ENCODE results near the gene CCL5. TPM values are rescaled to one million over a fixed set of nuclear protein-coding genes. Genes with fewer than 3 reads are reported as not detected.

The CCL5 gene
- polyA plus RNA-seq, 1 of the 3 experiments (the other 2 are of a cell fraction) = 0.23 TPM

DNA sequence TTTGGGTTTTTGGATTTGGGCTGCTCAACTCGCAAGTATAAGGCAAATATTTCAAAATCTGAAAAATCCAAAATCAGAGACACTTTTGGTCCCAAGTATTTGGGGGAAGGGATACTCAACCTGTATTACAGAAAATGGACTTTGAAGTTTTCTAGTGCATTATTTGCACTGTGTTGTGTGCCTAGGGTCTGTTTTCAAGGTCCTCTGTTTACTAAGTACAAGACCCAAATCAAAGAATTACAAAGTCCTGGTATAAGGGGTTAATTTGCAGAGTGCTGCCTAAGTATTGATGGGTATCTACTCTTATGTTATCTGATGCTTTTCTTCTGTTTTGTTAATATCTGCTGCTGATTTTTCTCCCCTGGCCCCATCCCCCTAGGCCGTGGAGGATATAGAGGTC is 36.5 kb downstream of the CCL5 start (continued):
- no peak for TF ChIP-seq RCOR1 (IDR thresholded peaks at IDR 0.05; ENCODE audit: low read length)
- TF ChIP-seq FOXJ3 (CRISPR knock-in tag; IDR thresholded peaks at IDR 0.05) = no peak
- no peak for TF ChIP-seq EP300 (IDR thresholded peaks at IDR 0.05; ENCODE audit: borderline replicate concordance in 1 of 2, low read depth in 1 of 2, low read length in 1 of 2)
- TF ChIP-seq ELF1 (IDR thresholded peaks at IDR 0.05) = no peak
- TF ChIP-seq, protein P1, sequence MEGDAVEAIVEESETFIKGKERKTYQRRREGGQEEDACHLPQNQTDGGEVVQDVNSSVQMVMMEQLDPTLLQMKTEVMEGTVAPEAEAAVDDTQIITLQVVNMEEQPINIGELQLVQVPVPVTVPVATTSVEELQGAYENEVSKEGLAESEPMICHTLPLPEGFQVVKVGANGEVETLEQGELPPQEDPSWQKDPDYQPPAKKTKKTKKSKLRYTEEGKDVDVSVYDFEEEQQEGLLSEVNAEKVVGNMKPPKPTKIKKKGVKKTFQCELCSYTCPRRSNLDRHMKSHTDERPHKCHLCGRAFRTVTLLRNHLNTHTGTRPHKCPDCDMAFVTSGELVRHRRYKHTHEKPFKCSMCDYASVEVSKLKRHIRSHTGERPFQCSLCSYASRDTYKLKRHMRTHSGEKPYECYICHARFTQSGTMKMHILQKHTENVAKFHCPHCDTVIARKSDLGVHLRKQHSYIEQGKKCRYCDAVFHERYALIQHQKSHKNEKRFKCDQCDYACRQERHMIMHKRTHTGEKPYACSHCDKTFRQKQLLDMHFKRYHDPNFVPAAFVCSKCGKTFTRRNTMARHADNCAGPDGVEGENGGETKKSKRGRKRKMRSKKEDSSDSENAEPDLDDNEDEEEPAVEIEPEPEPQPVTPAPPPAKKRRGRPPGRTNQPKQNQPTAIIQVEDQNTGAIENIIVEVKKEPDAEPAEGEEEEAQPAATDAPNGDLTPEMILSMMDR (IDR thresholded peaks at IDR 0.05) = no peak
- no peak for TF ChIP-seq NFIC (IDR thresholded peaks at IDR 0.05; ENCODE audit: borderline replicate concordance)
- no peak for TF ChIP-seq SIN3A (IDR thresholded peaks at IDR 0.05; ENCODE audit: borderline replicate concordance, low read depth, low read length)
- TF ChIP-seq CHD2 (IDR thresholded peaks at IDR 0.05; ENCODE audit: low read length, partially characterized antibody) = no peak
- no peak for TF ChIP-seq GABPA (IDR thresholded peaks at IDR 0.05; ENCODE audit: low read depth)

DNA sequence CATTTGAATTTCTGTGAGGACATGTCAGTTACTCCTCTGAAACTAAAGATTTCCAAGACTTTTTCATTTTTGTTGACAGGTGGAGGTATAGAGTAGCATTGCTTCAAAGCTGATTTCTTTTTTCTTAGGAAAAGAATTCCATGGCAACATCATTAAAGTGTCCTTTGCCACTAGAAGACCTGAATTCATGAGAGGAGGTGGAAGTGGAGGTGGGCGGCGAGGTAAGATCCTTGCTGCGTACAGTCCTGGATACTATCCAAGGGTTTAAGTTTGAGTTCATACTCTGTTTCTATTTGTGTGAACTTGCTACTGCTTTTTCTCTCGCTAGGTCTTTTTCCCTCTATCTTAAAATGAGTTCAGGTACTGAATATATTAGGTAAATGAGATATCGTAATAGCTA is 37.9 kb downstream of the CCL5 start:
- peaks cover 25% of the 10 kb centered on the region for H3F3A ChIP-seq (replicated peaks; ENCODE audit: insufficient read depth)
- H3K79me2 ChIP-seq (ENCODE audit: insufficient read depth) = no peaks in the 10 kb centered on the region
- H3K4me2 ChIP-seq = no peak overlapping the region
- no peak overlapping the region for H3K27ac ChIP-seq (ENCODE audit: low read depth in 2 of 2, low read length in 1 of 2)
- 94% methylated on average over 5 of the region's 5 CpGs for WGBS (ENCODE audit: low lambda C conversion rate)
- no peak for DNase-seq
- peaks cover 63 to 78% of the 10 kb centered on the region in 2 experiments for H3K36me3 ChIP-seq (replicated peaks in 1 of 2; ENCODE audit: control insufficient read depth in 1 of 2, insufficient read depth in 2 of 2, low read length in 1 of 2)
- no peaks in the 10 kb centered on the region for H3K9me2 ChIP-seq
- no peaks in the 10 kb centered on the region for H3K27me3 ChIP-seq (ENCODE audit: insufficient read depth)
- CTCF ChIA-PET = interaction anchor here (1.1 to 1.4 kb wide), 3 partner anchors 22 to 79 kb away, joined by 3 to 6 read pairs (median 4); partner anchors contain the start of gene TAF15
- no peak overlapping the region for H3K4me3 ChIP-seq (ENCODE audit: low read depth in 2 of 2, low read length in 1 of 2)
- POLR2A ChIA-PET = interaction anchor here (1.3 kb wide), 1 partner anchor 33 kb away, joined by 5 read pairs; the partner anchor contains the start of gene TAF15
- no peak overlapping the region for H3K9ac ChIP-seq
- H3K9me3 ChIP-seq = no peaks in the 10 kb centered on the region
- no peaks in the 10 kb centered on the region; the same call in none of the 2 replicates for H4K20me1 ChIP-seq (ENCODE audit: insufficient read depth)
- no peaks in the 10 kb centered on the region for H3K4me1 ChIP-seq (ENCODE audit: control insufficient read depth in 1 of 2, insufficient read depth in 2 of 2, low read depth in 1 of 2, low read length in 1 of 2)
- H2AFZ ChIP-seq (ENCODE audit: low read depth) = no peak overlapping the region
- TF ChIP-seq TCF12 (IDR thresholded peaks at IDR 0.05) (no peak), ELF1 (IDR thresholded peaks at IDR 0.05) (no peak), GABPA (IDR thresholded peaks at IDR 0.05; ENCODE audit: low read depth) (no peak), FOSL2 (IDR thresholded peaks at IDR 0.05; ENCODE audit: borderline replicate concordance, low read depth) (no peak), FOXJ3 (CRISPR knock-in tag; IDR thresholded peaks at IDR 0.05) (no peak), TAF1 (IDR thresholded peaks at IDR 0.05; ENCODE audit: borderline replicate concordance, low read depth, low read length) (no peak), POLR2AphosphoS5 (IDR thresholded peaks at IDR 0.05; ENCODE audit: low read depth, low read length) (no peak), MXI1 (IDR thresholded peaks at IDR 0.05; ENCODE audit: low read depth, low read length) (no peak), SIN3A (IDR thresholded peaks at IDR 0.05; ENCODE audit: borderline replicate concordance, low read depth, low read length) (no peak), YY1 (IDR thresholded peaks at IDR 0.05; ENCODE audit: low read depth) (no peak), FOXM1 (IDR thresholded peaks at IDR 0.05; ENCODE audit: low read depth) (no peak)
- TF ChIP-seq, protein P2, sequence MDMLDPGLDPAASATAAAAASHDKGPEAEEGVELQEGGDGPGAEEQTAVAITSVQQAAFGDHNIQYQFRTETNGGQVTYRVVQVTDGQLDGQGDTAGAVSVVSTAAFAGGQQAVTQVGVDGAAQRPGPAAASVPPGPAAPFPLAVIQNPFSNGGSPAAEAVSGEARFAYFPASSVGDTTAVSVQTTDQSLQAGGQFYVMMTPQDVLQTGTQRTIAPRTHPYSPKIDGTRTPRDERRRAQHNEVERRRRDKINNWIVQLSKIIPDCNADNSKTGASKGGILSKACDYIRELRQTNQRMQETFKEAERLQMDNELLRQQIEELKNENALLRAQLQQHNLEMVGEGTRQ (IDR thresholded peaks at IDR 0.05; ENCODE audit: borderline replicate concordance, low read depth, low read length) = no peak
- TF ChIP-seq, protein P3, sequence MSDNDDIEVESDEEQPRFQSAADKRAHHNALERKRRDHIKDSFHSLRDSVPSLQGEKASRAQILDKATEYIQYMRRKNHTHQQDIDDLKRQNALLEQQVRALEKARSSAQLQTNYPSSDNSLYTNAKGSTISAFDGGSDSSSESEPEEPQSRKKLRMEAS (IDR thresholded peaks at IDR 0.05; ENCODE audit: low read depth) = no peak
- TF ChIP-seq, protein P4, sequence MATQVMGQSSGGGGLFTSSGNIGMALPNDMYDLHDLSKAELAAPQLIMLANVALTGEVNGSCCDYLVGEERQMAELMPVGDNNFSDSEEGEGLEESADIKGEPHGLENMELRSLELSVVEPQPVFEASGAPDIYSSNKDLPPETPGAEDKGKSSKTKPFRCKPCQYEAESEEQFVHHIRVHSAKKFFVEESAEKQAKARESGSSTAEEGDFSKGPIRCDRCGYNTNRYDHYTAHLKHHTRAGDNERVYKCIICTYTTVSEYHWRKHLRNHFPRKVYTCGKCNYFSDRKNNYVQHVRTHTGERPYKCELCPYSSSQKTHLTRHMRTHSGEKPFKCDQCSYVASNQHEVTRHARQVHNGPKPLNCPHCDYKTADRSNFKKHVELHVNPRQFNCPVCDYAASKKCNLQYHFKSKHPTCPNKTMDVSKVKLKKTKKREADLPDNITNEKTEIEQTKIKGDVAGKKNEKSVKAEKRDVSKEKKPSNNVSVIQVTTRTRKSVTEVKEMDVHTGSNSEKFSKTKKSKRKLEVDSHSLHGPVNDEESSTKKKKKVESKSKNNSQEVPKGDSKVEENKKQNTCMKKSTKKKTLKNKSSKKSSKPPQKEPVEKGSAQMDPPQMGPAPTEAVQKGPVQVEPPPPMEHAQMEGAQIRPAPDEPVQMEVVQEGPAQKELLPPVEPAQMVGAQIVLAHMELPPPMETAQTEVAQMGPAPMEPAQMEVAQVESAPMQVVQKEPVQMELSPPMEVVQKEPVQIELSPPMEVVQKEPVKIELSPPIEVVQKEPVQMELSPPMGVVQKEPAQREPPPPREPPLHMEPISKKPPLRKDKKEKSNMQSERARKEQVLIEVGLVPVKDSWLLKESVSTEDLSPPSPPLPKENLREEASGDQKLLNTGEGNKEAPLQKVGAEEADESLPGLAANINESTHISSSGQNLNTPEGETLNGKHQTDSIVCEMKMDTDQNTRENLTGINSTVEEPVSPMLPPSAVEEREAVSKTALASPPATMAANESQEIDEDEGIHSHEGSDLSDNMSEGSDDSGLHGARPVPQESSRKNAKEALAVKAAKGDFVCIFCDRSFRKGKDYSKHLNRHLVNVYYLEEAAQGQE (IDR thresholded peaks at IDR 0.05; ENCODE audit: low read depth, low read length) = no peak
- TF ChIP-seq, protein P5, sequence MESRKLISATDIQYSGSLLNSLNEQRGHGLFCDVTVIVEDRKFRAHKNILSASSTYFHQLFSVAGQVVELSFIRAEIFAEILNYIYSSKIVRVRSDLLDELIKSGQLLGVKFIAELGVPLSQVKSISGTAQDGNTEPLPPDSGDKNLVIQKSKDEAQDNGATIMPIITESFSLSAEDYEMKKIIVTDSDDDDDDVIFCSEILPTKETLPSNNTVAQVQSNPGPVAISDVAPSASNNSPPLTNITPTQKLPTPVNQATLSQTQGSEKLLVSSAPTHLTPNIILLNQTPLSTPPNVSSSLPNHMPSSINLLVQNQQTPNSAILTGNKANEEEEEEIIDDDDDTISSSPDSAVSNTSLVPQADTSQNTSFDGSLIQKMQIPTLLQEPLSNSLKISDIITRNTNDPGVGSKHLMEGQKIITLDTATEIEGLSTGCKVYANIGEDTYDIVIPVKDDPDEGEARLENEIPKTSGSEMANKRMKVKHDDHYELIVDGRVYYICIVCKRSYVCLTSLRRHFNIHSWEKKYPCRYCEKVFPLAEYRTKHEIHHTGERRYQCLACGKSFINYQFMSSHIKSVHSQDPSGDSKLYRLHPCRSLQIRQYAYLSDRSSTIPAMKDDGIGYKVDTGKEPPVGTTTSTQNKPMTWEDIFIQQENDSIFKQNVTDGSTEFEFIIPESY (IDR thresholded peaks at IDR 0.05; ENCODE audit: borderline replicate concordance, low read depth) = no peak
- TF ChIP-seq, protein P1 (IDR thresholded peaks at IDR 0.05) = no peak

Measured in SK-N-SH (cell line).